ENCODE measurements around the gene FDX2. TPM values are rescaled to one million over a fixed set of nuclear protein-coding genes. Genes with fewer than 3 reads are reported as not detected.

Gene FDX2
- total and polyA plus RNA-seq, 2 of the 13 experiments (the other 11 are each of a cell fraction or from before 2014, with no cell fraction given), result 21.0 to 24.7 TPM

DNA sequence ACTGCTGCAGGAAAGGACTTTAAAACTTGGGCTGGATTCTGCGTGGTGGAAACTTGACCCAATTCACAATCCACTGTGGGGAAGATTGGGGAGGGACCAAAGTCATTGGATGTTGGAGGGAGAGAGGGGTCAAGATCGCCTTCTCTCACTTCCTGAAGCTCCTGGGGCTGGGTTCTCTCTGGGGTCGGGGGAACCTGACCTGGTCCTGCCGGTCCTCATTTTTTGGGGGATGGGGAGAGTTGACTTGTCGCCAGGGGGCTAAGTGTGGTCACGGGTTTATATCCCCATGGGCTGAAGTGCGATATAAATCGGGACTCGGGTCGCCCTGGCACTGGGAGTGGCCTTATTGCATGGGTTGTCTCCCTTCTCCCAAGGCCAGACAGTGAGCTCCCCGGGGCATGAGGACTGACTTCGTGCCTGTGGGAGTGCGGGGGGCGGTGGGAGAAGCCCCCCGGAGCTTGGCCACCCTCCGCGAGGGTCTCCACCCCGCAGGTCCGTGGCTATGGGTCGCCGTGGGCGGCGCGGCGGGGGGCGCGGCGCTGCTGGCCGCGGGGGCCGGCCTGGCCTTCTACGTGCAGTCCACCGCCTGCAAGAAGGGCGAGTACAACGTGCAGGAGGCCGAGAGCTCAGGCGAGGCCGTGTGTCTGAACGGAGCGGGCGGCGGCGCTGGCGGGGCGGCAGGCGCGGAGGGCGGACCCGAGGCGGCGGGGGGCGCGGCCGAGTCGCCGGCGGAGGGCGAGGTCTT, 19.8 kb downstream of the FDX2 start (continued):
- TF ChIP-seq, protein P1, sequence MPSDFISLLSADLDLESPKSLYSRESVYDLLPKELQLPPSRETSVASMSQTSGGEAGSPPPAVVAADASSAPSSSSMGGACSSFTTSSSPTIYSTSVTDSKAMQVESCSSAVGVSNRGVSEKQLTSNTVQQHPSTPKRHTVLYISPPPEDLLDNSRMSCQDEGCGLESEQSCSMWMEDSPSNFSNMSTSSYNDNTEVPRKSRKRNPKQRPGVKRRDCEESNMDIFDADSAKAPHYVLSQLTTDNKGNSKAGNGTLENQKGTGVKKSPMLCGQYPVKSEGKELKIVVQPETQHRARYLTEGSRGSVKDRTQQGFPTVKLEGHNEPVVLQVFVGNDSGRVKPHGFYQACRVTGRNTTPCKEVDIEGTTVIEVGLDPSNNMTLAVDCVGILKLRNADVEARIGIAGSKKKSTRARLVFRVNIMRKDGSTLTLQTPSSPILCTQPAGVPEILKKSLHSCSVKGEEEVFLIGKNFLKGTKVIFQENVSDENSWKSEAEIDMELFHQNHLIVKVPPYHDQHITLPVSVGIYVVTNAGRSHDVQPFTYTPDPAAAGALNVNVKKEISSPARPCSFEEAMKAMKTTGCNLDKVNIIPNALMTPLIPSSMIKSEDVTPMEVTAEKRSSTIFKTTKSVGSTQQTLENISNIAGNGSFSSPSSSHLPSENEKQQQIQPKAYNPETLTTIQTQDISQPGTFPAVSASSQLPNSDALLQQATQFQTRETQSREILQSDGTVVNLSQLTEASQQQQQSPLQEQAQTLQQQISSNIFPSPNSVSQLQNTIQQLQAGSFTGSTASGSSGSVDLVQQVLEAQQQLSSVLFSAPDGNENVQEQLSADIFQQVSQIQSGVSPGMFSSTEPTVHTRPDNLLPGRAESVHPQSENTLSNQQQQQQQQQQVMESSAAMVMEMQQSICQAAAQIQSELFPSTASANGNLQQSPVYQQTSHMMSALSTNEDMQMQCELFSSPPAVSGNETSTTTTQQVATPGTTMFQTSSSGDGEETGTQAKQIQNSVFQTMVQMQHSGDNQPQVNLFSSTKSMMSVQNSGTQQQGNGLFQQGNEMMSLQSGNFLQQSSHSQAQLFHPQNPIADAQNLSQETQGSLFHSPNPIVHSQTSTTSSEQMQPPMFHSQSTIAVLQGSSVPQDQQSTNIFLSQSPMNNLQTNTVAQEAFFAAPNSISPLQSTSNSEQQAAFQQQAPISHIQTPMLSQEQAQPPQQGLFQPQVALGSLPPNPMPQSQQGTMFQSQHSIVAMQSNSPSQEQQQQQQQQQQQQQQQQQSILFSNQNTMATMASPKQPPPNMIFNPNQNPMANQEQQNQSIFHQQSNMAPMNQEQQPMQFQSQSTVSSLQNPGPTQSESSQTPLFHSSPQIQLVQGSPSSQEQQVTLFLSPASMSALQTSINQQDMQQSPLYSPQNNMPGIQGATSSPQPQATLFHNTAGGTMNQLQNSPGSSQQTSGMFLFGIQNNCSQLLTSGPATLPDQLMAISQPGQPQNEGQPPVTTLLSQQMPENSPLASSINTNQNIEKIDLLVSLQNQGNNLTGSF (CRISPR knock-in tag; IDR thresholded peaks at IDR 0.05), result peak; percentile 75; the same call in 1 of the 2 replicates
- TF ChIP-seq, protein P2, sequence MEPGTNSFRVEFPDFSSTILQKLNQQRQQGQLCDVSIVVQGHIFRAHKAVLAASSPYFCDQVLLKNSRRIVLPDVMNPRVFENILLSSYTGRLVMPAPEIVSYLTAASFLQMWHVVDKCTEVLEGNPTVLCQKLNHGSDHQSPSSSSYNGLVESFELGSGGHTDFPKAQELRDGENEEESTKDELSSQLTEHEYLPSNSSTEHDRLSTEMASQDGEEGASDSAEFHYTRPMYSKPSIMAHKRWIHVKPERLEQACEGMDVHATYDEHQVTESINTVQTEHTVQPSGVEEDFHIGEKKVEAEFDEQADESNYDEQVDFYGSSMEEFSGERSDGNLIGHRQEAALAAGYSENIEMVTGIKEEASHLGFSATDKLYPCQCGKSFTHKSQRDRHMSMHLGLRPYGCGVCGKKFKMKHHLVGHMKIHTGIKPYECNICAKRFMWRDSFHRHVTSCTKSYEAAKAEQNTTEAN (CRISPR knock-in tag; conservative IDR thresholded peaks at IDR 0.05), result 0 out of 2 replicates have a peak, but pooled peaks have one; percentile 72
- peak; percentile 64; the same call in 1 of the 2 replicates for TF ChIP-seq ZFY (CRISPR knock-in tag; IDR thresholded peaks at IDR 0.05)
- TF ChIP-seq HES4 (CRISPR knock-in tag; IDR thresholded peaks at IDR 0.05; ENCODE audit: borderline replicate concordance), result peak; percentile 80; the same call in 1 of the 2 replicates
- no peak for TF ChIP-seq MAF1 (CRISPR knock-in tag; IDR thresholded peaks at IDR 0.05; ENCODE audit: borderline replicate concordance)
- no peak for TF ChIP-seq KDM5A (IDR thresholded peaks at IDR 0.05; ENCODE audit: borderline replicate concordance, low read length)
- no peak for TF ChIP-seq MIXL1 (CRISPR knock-in tag; IDR thresholded peaks at IDR 0.05)
- TF ChIP-seq SPEN (CRISPR knock-in tag; IDR thresholded peaks at IDR 0.05; ENCODE audit: low read depth), result peak; percentile 63; the same call in 1 of the 2 replicates
- TF ChIP-seq HDAC2 (CRISPR knock-in tag; IDR thresholded peaks at IDR 0.05), result no peak
- no peak for TF ChIP-seq ZNF713 (CRISPR knock-in tag; IDR thresholded peaks at IDR 0.05)
- peak; percentile 40; the same call in 1 of the 2 replicates for TF ChIP-seq BORCS8-MEF2B (CRISPR knock-in tag; IDR thresholded peaks at IDR 0.05)
- no peak for TF ChIP-seq FOXK1 (CRISPR knock-in tag; IDR thresholded peaks at IDR 0.05; ENCODE audit: borderline replicate concordance, low read depth)
- no peak for TF ChIP-seq HDAC1 (CRISPR knock-in tag; IDR thresholded peaks at IDR 0.05)
- peak; percentile 67; the same call in 1 of the 2 replicates for TF ChIP-seq ZNF451 (CRISPR knock-in tag; IDR thresholded peaks at IDR 0.05)
- peak; percentile 17; the same call in 1 of the 2 replicates for TF ChIP-seq ZMYM4 (CRISPR knock-in tag; IDR thresholded peaks at IDR 0.05)
- peak; percentile 84; the same call in 1 of the 2 replicates for TF ChIP-seq KDM5B (CRISPR knock-in tag; IDR thresholded peaks at IDR 0.05; ENCODE audit: borderline replicate concordance)
- TF ChIP-seq, protein P3, sequence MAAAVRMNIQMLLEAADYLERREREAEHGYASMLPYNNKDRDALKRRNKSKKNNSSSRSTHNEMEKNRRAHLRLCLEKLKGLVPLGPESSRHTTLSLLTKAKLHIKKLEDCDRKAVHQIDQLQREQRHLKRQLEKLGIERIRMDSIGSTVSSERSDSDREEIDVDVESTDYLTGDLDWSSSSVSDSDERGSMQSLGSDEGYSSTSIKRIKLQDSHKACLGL (CRISPR knock-in tag; IDR thresholded peaks at IDR 0.05), result 0 out of 2 replicates have a peak, but pooled peaks have one; percentile 53
- no peak for TF ChIP-seq DPF2 (CRISPR knock-in tag; IDR thresholded peaks at IDR 0.05; ENCODE audit: borderline replicate concordance, low read depth)
- TF ChIP-seq CHCHD3 (CRISPR knock-in tag; IDR thresholded peaks at IDR 0.05), result no peak
- TF ChIP-seq ZNF776 (CRISPR knock-in tag; IDR thresholded peaks at IDR 0.05), result peak; percentile 83; the same call in 1 of the 2 replicates
- TF ChIP-seq TMF1 (CRISPR knock-in tag; IDR thresholded peaks at IDR 0.05; ENCODE audit: low read depth), result peak; percentile 46; the same call in 1 of the 2 replicates
- no peak for TF ChIP-seq POGZ (CRISPR knock-in tag; IDR thresholded peaks at IDR 0.05)
- no peak for TF ChIP-seq TOPORS (CRISPR knock-in tag; IDR thresholded peaks at IDR 0.05)
